HG03521 (cell line): ENCODE results near the gene GNE.
"Not testable (repeated sequence)": the region's sequence is repeated elsewhere in the genome, so short reads cannot be mapped to it uniquely, and the experiment has no call there.

Experiments
- ATAC-seq: cut with Tn5 transposase; IDR thresholded peaks from one replicate; pipeline ENCODE4 v1.9.1; 2021; ENCODE audit warnings: mild to moderate bottlenecking, moderate library complexity; ENCODE audit not compliant: unreplicated experiment

Gene GNE, protein sequence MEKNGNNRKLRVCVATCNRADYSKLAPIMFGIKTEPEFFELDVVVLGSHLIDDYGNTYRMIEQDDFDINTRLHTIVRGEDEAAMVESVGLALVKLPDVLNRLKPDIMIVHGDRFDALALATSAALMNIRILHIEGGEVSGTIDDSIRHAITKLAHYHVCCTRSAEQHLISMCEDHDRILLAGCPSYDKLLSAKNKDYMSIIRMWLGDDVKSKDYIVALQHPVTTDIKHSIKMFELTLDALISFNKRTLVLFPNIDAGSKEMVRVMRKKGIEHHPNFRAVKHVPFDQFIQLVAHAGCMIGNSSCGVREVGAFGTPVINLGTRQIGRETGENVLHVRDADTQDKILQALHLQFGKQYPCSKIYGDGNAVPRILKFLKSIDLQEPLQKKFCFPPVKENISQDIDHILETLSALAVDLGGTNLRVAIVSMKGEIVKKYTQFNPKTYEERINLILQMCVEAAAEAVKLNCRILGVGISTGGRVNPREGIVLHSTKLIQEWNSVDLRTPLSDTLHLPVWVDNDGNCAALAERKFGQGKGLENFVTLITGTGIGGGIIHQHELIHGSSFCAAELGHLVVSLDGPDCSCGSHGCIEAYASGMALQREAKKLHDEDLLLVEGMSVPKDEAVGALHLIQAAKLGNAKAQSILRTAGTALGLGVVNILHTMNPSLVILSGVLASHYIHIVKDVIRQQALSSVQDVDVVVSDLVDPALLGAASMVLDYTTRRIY

DNA sequence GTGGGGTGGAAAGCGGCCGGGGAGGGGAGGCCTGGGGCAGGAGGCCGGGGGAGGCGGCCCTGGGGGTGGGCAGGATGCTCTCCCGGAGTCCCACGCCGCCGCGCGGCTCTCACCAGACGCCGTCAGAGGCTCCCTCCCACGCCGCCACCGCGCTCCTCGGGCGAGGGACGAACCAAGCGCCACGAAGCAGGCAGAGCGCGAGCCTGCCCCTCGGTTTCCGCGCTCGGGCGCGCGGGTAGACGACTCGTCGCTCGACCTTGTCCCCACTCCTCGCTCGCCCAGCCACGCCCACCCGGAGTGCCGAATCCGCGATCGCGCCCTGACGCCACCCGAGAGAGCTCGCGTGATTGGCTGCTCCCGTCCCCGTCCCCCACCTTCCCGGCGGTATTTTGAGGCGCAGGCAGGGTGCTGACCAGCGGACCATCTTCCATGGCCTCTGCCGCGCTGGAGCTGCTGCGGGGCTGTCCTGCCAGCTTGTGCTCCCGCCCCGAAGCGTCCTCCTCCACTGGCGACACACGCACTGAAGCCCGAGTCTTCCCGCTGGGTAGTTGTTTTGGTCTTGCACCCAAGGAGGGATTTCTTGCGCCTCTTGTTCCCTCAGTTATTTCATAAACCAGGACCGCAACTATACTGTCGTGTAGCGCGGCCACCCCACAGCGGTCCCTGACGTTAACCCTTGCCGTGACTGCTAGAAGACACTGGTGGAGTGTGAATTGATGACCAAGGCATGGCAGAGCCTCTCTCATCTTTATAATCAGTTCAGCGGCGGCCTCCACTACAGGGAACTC is at the start of gene GNE:
Gene GNE (minus strand): TSS at position 241 of the 788 bp plus-strand sequence. CDS start 9,093 bp downstream, outside the sequence.
- peak; percentile 90 for ATAC-seq

GRCh38 chr9:36306471-36307306 is 48.4 kb upstream of the GNE start:
- no peak for ATAC-seq

DNA sequence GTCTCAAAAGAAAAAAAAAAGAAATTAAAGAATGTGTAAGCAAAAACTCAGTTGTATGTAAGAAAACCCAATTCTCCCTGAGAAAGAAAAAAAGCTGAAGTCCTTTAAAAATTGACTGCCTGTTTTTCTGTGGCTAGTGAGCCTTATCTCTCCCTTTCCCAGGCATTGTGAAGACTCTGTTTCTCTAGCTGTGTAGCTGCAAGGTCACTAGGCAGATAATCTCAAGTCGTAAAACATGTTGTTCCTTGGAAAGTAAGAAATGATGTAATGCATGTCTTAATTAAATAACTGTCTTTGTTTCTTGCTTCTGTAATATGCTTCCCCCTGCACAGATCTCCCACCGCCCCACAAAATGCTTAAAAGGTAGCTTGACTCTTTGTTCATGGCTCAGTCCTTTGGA is 46.1 kb upstream of the GNE start:
- not testable (repeated sequence) for ATAC-seq

DNA sequence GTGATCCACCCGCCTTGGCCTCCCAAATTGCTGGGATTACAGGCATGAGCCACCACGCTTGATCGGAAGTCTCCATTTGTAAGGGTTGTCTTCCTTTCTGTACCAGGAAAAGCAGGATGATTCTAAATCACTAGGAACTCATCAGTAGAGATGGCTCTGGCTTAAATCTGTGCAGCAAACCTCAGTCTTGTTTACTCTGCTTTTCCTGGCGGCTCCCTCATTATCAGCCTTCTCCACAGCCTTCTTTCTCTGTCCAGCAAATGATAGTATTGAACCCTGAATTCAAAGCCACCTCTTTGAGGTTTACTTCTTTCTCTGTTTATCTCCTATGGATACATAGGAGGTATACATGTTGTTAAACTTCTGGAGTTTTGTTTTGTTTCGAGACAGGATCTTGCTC is 43.0 kb upstream of the GNE start:
- no peak for ATAC-seq

- no peak for ATAC-seq
Observed at GRCh38 chr9:36298566-36298965, 40.3 kb upstream of the GNE start.

- ATAC-seq: no peak
Observed at GRCh38 chr9:36297798-36298197, 39.5 kb upstream of the GNE start.

- not testable (repeated sequence) for ATAC-seq
Observed at GRCh38 chr9:36294996-36295395, 36.7 kb upstream of the GNE start.

GRCh38 chr9:36293918-36294317 is 35.7 kb upstream of the GNE start:
- ATAC-seq: no peak

DNA sequence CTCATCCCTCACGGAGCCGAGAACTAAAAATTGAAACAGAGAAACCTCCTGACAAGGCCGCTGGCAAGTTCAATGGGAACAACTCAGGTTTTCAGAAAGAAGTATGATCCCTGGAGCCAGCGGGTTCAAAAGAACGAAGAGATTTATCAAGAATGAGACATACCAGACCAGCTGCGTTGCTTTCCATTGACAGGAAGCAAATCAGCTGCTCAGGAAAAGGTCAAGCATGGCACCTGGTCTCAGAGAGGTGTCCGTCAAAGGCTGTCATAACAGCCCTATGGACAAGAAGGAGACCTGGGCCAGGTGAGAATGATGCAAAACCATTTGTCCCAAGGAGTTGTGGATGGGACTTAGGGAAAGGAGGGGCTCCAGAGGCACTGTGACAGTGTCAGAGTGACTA is 34.9 kb upstream of the GNE start:
- no peak for ATAC-seq

- no peak for ATAC-seq
Observed at GRCh38 chr9:36292641-36293040, 34.4 kb upstream of the GNE start.

DNA sequence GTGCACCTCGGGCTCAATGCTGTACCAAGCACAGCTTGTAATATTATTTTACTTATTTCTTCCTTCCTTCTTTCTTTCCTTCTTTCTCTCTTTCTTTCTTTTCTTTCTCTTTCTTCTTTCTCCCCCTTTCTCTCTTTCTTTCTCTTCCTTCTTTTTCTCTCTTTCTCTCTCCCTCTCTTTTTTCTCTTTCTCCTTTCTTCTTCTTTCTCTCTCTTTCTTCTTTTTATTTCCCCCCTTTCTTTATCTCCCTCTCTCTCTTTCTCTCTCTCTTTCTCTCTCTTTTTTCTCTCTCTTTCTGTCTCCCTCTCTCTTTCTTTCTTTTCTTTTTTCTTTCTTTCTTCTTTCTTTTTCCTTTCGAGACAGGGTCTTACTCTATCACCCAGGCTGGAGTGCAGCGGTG is 32.7 kb upstream of the GNE start:
- no peak for ATAC-seq

- no peak for ATAC-seq
Observed at GRCh38 chr9:36289836-36290435, 31.7 kb upstream of the GNE start.

- ATAC-seq: no peak
Observed at GRCh38 chr9:36288070-36288469, 29.8 kb upstream of the GNE start.

GRCh38 chr9:36286388-36286787 is 28.1 kb upstream of the GNE start:
- ATAC-seq: no peak

GRCh38 chr9:36284226-36284625 is 26.0 kb upstream of the GNE start:
- no peak for ATAC-seq

DNA sequence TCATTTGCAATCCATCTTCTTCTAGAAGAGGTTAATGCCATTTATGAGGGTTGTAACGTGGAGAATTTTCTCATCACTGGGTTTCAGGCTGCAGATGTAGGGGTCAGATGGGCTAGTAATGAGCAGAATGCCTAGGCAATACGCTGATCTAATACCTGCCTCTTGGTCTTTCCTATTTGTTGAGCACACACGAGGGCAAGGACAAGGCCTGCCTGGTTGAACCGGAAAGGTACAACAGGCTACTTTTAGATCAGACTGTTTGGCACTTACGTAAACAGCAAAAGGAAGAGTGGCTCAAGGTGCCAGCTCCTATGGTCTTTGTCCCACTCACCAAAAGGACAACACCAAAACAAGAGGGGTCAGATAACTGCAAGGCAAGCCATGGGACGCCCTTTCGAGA is 24.0 kb upstream of the GNE start:
- ATAC-seq: no peak

DNA sequence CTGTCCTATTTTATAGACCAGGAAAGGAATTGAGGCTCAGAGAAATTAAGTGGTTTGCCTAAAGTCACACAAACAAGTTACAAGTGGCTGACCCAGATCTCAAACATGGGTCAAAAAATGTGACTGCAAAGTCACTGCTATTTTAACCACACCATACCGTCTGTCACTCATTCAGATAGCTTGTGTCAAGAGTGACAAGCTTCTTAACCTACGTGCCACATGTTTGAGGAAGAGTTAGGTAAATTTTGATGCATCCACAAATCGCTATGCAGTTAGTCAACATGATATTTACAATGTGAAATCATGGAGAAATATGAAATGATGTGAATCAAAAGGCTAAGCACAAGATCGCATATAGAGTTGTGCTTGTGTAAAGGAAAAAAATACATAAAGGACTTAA is 22.7 kb upstream of the GNE start:
- ATAC-seq: no peak

DNA sequence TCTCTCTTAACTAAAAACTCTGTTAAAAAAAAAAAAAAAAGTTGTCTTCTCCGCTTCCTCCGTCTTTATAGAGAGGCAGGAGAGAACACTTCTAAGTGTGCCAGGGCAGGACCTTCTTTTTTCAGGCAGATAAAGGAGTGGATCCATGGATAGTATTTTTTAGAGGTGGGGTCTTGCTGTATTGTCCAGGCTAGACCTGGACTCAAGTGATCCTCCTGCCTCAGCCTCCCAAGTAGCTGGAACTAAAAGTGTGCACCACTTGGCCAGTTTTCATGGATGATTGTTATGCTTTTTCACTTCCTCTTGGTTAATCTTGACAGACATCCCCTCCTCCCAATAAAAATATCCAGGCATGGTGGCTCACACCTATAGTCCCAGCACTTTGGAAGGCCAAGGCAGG is 20.0 kb upstream of the GNE start:
- ATAC-seq: no peak

GRCh38 chr9:36276781-36277181 is 18.5 kb upstream of the GNE start:
- ATAC-seq: no peak

DNA sequence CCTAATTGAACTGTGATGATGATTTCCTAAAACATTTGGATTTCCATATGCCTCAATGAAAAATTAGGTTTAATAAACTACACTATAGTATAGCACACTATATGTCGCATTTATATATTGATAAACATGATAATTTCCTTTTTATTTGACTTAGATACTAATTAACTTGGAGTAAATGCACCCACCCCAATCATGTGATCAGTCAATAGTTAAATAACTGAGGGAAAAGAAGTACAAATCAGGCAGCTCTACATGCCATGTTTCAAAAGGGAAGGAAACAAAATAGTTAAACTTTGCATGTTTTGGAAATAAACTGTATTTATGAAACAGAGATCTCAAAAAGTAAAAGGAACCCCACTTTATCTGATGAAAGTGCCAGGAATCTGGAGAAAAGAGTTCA is 18.0 kb upstream of the GNE start:
- ATAC-seq: no peak
